ENCODE results near the gene CCZ1.
"Not testable (repeated sequence)": the region's sequence is repeated elsewhere in the genome, so short reads cannot be mapped to it uniquely, and the experiment has no call there.

DNA sequence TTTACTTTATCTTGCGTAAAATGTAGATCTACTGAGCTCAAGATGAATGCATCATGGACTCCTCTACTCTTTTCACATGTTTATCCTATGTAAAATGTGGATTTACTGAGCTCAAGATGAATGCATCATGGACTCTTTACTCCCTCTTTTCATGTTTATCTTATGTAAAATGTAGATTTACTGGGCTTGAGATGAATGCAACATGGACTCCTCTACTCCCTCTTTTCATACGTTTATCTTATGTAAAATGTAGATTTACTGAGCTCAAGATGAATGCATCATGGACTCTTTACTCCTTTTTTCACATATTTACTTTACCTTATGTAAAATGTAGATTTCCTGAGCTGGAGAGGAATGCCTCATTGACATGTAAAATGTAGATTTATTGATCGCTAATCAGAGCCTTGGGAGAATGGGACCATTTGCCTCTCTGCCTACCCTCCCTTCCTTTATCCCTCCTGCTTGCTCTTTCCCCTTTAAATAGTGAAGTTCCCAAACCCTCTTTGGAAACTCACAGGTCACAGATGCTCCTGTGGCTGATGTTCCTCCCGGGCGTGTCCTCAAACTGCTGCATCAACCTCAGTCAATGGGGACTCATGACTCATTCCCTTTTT, 35.7 kb upstream of the CCZ1 start:
- not testable (repeated sequence) for TF ChIP-seq TCF4 (CRISPR knock-in tag; IDR thresholded peaks at IDR 0.05; ENCODE audit: borderline replicate concordance); SNAI2 (CRISPR knock-in tag; IDR thresholded peaks at IDR 0.05); ZFP30 (CRISPR knock-in tag; IDR thresholded peaks at IDR 0.05); PPARA (CRISPR knock-in tag; IDR thresholded peaks at IDR 0.05; ENCODE audit: borderline replicate concordance); ARNTL (CRISPR knock-in tag; IDR thresholded peaks at IDR 0.05; ENCODE audit: borderline replicate concordance, low read depth); RARB (CRISPR knock-in tag; IDR thresholded peaks at IDR 0.05); CSDC2 (CRISPR knock-in tag; IDR thresholded peaks at IDR 0.05)
- TF ChIP-seq, protein P1, sequence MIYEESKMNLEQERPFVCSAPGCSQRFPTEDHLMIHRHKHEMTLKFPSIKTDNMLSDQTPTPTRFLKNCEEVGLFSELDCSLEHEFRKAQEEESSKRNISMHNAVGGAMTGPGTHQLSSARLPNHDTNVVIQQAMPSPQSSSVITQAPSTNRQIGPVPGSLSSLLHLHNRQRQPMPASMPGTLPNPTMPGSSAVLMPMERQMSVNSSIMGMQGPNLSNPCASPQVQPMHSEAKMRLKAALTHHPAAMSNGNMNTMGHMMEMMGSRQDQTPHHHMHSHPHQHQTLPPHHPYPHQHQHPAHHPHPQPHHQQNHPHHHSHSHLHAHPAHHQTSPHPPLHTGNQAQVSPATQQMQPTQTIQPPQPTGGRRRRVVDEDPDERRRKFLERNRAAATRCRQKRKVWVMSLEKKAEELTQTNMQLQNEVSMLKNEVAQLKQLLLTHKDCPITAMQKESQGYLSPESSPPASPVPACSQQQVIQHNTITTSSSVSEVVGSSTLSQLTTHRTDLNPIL (CRISPR knock-in tag; IDR thresholded peaks at IDR 0.05; ENCODE audit: low read depth): not testable (repeated sequence)
- TF ChIP-seq, protein P2, sequence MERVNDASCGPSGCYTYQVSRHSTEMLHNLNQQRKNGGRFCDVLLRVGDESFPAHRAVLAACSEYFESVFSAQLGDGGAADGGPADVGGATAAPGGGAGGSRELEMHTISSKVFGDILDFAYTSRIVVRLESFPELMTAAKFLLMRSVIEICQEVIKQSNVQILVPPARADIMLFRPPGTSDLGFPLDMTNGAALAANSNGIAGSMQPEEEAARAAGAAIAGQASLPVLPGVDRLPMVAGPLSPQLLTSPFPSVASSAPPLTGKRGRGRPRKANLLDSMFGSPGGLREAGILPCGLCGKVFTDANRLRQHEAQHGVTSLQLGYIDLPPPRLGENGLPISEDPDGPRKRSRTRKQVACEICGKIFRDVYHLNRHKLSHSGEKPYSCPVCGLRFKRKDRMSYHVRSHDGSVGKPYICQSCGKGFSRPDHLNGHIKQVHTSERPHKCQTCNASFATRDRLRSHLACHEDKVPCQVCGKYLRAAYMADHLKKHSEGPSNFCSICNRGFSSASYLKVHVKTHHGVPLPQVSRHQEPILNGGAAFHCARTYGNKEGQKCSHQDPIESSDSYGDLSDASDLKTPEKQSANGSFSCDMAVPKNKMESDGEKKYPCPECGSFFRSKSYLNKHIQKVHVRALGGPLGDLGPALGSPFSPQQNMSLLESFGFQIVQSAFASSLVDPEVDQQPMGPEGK (CRISPR knock-in tag; IDR thresholded peaks at IDR 0.05; ENCODE audit: borderline replicate concordance): not testable (repeated sequence)
